GM18508 (cell line): ENCODE measurements around the gene ITK.
A peak's percentile ranks its signal among the peaks of the same experiment; 100 is the strongest.

Experiments used
- ATAC-seq: cut with Tn5 transposase; IDR thresholded peaks from one replicate; pipeline ENCODE4 v1.9.1; 2021; ENCODE audit warnings: moderate number of reproducible peaks; ENCODE audit not compliant: insufficient read depth, unreplicated experiment

ITK gene

GRCh38 chr5:157271740-157272271 lies 91.2 kb downstream of the ITK start:
- ATAC-seq: peak; percentile 78

GRCh38 chr5:157273131-157273556 lies 92.5 kb downstream of the ITK start:
- peak; percentile 39 for ATAC-seq

- no peak for ATAC-seq
These were observed 94.8 kb downstream of the ITK start for GRCh38 chr5:157275403-157275802.

GRCh38 chr5:157278319-157279037 lies 97.8 kb downstream of the ITK start:
- ATAC-seq: no peak

GRCh38 chr5:157279605-157280239 lies 99.1 kb downstream of the ITK start:
- ATAC-seq: no peak

GRCh38 chr5:157280927-157281326 lies 100.3 kb downstream of the ITK start:
- no peak for ATAC-seq

- no peak for ATAC-seq
These were observed 101.5 kb downstream of the ITK start for GRCh38 chr5:157282150-157282549.

GRCh38 chr5:157283434-157283833 lies 102.8 kb downstream of the ITK start:
- peak; percentile 97 for ATAC-seq

GRCh38 chr5:157284458-157285212 lies 104.0 kb downstream of the ITK start:
- no peak for ATAC-seq

GRCh38 chr5:157285310-157286035 lies 104.8 kb downstream of the ITK start:
- no peak for ATAC-seq

- no peak for ATAC-seq
These were observed 106.1 kb downstream of the ITK start for GRCh38 chr5:157286761-157287211.

- no peak for ATAC-seq
These were observed 107.9 kb downstream of the ITK start for GRCh38 chr5:157288405-157289163.

GRCh38 chr5:157289164-157289819 lies 108.7 kb downstream of the ITK start:
- no peak for ATAC-seq

GRCh38 chr5:157290156-157290980 lies 109.7 kb downstream of the ITK start:
- no peak for ATAC-seq

- ATAC-seq: peak; percentile 93
These were observed 110.5 kb downstream of the ITK start for GRCh38 chr5:157290981-157291711.

- no peak for ATAC-seq
These were observed 112.0 kb downstream of the ITK start for GRCh38 chr5:157292599-157292998.

- ATAC-seq: no peak
These were observed 113.9 kb downstream of the ITK start for GRCh38 chr5:157294407-157295091.
